H7 (cell line): ENCODE measurements around the gene SH3GLB1. TPM values are rescaled to one million over a fixed set of nuclear protein-coding genes. Genes with fewer than 3 reads are reported as not detected.

Experiments
- DNase-seq: peaks from one replicate; pipeline ENCODE4 v3.0.0; 2012
- H3K27me3 ChIP-seq: 2 replicates; pipeline ENCODE4 v1.6.0; 2011; ENCODE audit warnings: mild to moderate bottlenecking, low read length; ENCODE audit not compliant: control insufficient read depth, insufficient read depth
- H3K36me3 ChIP-seq: replicated peaks from 2 replicates; pipeline ENCODE4 v1.5.1; 2011; ENCODE audit warnings: low read length; ENCODE audit not compliant: control insufficient read depth, insufficient read depth
- H3K4me3 ChIP-seq: 2 replicates; pipeline ENCODE4 v1.5.1; 2011; ENCODE audit warnings: low read depth, mild to moderate bottlenecking, control low read depth, low read length, moderate library complexity; ENCODE audit not compliant: insufficient read depth
- total RNA-seq: library from RNA; depleted of rRNA; stranded (reverse); fragments of >200 nt; shearing (Covaris generic); gene quantifications from 2 replicates; pipeline ENCODE4 v1.2.3, GENCODE V29; 2014

SH3GLB1 gene
- total RNA-seq, 1 experiment from 2014 or later = 20.6 TPM

DNA sequence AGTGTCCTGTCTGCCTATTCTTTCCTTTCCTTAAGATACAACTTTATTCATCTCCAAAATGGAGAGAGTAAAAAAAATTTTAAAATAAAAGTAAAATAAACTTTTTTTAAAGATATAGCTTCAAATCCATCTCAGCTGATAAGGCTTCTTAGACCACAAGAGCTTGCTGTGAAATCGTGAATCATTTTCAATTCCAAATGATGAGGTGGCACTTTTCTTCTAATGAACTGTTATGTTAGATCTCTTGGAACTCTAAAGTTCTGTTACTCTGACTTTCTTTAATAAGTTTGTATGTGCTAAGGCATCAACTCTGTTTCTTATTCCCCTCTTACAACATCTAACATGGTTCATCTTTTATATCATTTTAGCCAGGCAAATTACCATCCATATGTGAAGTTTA lies 4.5 kb downstream of the SH3GLB1 start:
- no peak for DNase-seq
- no peak overlapping the region for H3K4me3 ChIP-seq
- H3K27me3 ChIP-seq = no peaks in the 10 kb centered on the region
- no peaks in the 10 kb centered on the region for H3K36me3 ChIP-seq

DNA sequence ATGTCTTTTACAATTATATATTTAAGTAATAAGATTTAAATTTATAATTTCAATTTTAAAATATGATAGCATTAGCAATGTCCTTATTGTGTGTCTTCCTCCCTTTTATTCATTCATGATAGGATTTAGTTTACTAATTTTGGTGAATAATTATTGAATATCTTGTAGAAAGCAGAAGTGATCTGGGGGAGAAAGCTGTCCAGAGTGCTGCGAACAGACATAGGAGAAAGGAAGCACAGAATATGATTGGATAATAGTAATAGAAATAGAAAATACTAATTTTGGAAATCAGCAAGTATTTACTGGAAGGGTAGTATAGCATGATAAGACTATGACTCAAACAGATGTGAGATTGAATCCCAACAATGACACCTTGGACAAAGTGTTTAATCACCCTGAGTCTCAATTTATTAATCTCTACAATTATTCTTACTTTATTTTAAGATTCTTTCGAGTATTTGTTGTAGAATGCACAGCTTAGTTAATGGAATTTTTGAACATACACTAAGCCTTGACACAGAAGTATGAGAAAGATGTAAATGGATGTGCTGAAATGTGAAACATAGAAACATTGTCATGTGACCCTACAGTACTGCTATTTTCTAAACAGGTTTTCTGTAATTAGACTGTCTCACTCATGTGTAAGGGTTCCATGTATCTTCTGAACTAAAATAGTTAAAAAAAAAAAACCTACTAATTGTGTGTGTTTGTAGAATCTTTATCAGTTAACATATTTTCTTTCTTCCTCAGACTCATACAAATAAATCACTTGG lies 7.9 kb downstream of the SH3GLB1 start:
- no peak overlapping the region for H3K4me3 ChIP-seq
- no peaks in the 10 kb centered on the region for H3K27me3 ChIP-seq
- DNase-seq = no peak
- no peaks in the 10 kb centered on the region for H3K36me3 ChIP-seq

DNA sequence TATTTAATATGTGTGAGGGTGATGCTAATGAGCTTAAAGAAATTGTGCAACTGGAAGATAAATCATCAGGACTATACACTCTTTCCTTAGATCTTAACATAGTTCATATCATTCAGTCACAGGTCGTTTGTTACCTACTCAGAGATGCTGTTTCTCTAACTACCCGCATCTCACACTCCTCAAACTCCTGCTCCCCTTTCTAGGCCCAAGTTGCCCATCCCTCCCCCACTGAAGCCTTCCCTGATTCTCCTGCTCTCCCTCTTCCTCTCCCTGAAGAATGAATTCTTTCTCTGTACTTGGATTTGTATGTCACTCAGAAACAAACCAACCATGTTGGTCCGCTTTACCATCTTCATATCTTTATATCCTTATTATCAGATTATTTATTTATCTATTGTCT lies 9.1 kb downstream of the SH3GLB1 start:
- no peak for DNase-seq

DNA sequence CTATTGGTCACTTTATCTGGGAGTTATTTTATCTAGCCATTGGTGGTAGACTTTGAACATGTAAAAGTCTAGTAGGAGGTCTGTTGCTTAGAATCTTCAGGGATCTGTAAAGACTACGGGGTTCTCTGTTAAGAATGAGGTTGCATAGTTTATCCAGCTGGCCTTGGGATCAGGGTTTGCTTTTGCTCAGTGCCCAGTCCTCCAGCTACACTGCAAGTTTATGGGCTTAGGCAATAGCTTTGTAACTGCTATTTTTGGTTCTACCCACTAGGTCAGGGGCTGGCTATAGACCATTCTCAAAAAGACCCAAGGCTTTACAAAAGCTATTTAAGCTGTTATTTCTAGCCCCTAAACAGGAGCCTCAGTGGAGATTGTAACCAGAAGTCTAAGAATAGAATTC lies 9.8 kb downstream of the SH3GLB1 start:
- Histone ChIP-seq H3K36me3 (no peaks in the 10 kb centered on the region), H3K27me3 (no peaks in the 10 kb centered on the region), H3K4me3 (no peak overlapping the region)
- DNase-seq = no peak

More for the DNA sequence above, 9.1 kb downstream of the SH3GLB1 start:
- no peaks in the 10 kb centered on the region for H3K27me3 ChIP-seq
- H3K36me3 ChIP-seq = no peaks in the 10 kb centered on the region
- no peak overlapping the region for H3K4me3 ChIP-seq

DNA sequence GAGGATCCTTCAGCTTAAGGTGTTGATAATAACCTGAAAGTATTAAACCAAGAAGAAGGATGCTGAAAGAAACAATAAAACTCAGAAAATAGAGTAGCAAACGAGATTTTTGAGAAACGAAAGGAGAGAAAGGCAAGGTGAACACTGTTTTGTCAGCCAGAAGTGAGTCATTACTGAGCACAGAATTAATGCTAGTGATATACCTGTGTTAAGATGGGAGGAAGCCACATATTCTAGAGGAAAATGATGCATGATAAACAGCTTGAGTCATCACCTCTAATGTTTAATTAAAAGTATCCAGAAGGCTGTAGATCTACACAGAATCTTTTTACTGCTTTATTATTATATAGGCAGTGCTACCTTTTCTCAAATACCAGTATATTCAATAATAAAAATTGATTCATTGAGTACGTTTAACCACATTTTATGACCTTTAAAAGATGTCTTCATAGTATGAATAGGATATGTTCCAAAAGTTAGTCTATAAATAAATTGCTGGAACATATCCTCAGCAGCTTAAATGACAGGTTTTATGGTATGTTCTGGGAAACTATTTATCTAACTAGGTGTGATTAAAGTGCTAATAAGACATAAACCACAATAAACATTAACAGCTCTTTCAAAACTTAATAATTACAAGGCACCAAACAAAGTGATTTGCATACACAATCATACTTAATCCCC lies 10.3 kb downstream of the SH3GLB1 start:
- Histone ChIP-seq H3K27me3 (no peaks in the 10 kb centered on the region), H3K4me3 (no peak overlapping the region), H3K36me3 (no peaks in the 10 kb centered on the region)
- DNase-seq = no peak

DNA sequence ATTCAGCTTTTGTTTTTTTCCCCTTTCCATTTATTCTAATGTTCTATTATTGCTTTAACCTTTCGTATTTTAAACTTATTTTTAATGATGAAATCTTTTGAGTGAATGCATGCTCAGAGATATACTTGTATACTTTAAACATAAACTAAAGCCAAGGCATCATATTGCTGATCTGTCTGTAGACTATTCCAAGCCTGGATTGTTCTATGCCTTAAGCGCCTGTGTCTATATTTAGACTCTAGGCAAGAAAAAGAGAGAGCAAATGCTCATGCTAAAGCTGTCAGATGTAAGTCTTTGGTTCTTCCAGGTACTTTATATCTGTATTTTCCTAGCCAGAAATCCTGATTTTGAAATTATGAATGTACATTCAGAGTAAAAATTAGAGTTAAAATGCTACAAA lies 14.4 kb downstream of the SH3GLB1 start:
- Histone ChIP-seq H3K27me3 (no peaks in the 10 kb centered on the region), H3K36me3 (peaks cover 2% of the 10 kb centered on the region), H3K4me3 (no peak overlapping the region)
- no peak for DNase-seq

DNA sequence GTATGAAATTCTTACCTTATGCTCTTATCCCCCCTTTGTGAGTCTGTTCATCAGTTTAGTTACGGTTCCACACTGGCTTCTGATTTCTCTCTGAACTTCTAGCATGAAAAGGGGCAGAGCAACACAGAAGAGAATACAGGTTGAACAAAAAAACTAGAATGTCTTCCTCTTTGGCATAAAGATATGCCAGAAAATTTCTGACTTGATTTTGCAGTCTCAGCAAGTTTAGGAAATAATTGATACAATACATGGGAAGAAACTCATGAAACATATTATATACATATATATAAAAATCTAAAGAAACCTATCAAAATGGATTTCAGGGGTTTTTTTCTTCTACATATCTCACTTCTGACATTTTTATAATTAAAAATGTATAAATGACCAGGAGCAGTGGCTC lies 27.0 kb downstream of the SH3GLB1 start:
- Histone ChIP-seq H3K36me3 (peaks cover 5% of the 10 kb centered on the region), H3K27me3 (no peaks in the 10 kb centered on the region), H3K4me3 (no peak overlapping the region)
- DNase-seq = no peak

DNA sequence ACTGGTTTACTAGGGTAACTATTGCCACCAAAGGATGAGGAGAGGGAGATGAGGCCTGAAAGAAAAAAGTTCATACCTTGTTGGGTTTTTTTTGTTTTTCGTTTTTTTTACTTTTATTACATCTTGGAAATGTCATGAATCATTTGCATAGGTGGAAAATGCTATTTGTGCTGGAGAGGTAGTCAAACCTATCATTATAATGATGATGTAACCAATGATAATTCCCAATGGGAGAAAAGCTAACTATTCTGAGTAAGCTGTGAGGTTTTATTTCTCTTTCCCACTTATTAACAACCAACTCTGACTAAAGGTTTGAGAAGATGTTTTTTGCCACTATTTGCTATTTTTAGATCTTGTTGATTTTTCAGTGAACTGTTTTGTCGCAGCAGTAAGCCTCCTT lies 29.0 kb downstream of the SH3GLB1 start:
- Histone ChIP-seq H3K36me3 (peaks cover 8% of the 10 kb centered on the region), H3K27me3 (no peaks in the 10 kb centered on the region), H3K4me3 (no peak overlapping the region)
- no peak for DNase-seq

DNA sequence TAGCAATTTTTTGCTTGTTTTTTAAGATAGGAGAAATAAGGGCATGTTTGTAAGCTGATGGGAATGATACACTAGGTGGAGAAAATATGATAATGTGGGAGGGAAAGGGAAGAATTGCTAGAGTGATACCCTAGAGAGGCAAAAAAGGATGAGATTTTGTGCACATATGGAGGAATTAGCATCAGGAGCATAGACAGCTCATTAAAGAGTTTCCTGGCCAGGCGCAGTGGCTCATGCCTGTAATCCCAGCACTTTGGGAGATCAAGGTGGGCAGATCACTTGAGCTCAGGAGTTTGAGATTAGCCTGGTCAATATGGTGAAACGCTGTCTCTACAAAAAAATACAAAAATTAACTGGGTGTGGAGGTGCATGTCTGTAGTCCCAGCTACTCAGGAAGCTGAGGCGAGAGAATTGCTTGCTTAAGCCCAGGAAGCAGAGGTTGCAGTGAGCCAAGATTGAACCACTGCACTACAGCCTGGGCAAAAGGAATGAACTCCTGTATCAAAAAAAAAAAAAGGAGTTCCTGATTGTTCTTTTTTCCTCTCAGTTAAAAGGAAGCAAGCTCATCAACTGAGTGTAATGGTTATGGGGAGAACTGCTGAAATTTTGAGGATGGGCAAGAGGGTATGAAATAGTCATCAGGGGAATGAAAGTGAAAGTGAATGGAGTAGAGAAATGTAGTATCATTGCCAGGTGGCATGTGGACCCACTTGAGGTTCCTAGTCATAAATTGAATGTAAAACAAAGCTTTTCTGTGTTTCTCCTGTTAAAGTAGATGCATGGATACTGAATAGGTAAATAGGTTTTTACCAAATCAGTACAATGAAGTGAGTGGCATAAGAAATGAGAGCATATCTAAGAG lies 35.5 kb downstream of the SH3GLB1 start:
- Histone ChIP-seq H3K36me3 (peaks cover 11% of the 10 kb centered on the region), H3K4me3 (no peak overlapping the region), H3K27me3 (no peaks in the 10 kb centered on the region)
- DNase-seq = no peak

DNA sequence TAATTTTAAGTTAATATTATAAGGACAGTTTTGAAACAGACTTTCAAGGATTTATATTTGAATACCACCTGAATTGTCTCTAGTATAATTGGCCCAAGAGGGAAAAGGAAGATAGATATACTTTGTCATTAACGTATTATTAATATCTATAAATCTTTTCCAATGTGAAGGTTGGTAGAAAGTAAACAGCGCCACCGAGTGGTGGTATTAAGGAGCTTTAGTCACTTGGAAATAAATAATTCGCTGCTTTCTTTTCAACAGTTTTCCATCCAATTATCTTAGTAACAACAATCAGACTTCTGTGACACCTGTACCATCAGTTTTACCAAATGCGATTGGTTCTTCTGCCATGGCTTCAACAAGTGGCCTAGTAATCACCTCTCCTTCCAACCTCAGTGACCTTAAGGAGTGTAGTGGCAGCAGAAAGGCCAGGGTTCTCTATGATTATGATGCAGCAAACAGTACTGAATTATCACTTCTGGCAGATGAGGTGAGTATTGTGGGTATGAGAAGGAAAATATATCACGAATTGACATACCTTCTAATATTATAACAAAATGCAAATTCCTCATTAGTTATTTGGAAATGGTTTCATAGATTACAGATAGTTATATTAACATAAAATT lies 37.7 kb downstream of the SH3GLB1 start:
- H3K27me3 ChIP-seq = no peaks in the 10 kb centered on the region
- no peak overlapping the region for H3K4me3 ChIP-seq
- DNase-seq = no peak
- peaks cover 5% of the 10 kb centered on the region for H3K36me3 ChIP-seq

DNA sequence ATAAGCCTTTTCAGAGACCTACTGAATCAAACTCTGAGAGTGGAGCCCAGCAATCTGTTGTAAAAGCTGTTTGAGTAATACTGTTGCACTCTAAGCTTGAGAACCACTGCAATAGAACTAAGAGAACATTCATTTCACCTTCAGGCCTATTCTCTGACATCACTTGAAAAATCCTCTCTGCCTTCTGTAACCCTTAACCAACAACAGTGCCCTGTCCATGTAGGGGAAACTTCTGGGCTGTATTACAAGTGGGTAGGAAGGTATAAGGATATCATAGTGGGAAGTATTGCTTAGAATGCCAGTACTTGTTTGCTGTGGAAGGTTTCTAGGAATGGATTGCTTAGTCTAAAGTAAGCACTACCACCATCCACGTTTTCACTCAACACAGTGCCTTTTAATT lies 42.9 kb downstream of the SH3GLB1 start:
- Histone ChIP-seq H3K27me3 (no peaks in the 10 kb centered on the region), H3K4me3 (no peak overlapping the region), H3K36me3 (peaks cover 1% of the 10 kb centered on the region)
- no peak for DNase-seq

DNA sequence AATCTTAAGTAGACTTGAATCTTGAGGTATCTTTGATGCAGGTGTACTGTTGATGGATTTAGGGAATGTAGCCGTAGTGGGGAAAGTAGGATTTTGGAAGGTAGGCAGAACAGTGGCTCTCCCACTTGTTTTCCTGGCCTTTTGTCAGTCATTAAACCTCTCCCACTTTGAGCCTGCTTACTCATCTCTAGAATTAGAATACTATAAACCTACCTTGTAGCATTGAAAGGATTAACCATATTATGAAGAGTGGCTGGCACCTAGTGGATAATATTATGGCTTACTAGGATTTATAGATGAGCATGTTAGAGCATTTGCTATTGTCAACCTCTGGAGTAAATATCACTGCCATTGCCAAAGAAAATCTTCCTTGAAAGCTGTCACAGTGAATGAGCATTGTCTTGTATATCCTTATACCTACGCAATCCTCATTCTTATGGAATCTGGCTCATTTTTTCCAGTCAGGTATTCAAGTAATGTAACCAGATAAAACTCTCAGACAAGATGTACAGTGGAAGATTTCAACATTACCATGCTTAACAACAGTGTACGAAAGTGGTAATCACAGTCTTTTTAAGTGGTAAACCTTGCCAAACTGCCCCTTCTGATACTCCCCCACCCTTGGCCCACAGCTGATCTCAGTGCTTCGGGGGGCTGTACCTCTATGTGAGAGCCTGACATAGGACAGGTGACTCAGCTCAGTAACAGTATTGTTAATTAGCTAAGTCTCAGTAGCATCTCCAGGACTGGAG lies 44.4 kb downstream of the SH3GLB1 start:
- no peak overlapping the region for H3K4me3 ChIP-seq
- H3K27me3 ChIP-seq = no peaks in the 10 kb centered on the region
- no peaks in the 10 kb centered on the region; the same call in 1 of the 2 replicates for H3K36me3 ChIP-seq
- no peak for DNase-seq

DNA sequence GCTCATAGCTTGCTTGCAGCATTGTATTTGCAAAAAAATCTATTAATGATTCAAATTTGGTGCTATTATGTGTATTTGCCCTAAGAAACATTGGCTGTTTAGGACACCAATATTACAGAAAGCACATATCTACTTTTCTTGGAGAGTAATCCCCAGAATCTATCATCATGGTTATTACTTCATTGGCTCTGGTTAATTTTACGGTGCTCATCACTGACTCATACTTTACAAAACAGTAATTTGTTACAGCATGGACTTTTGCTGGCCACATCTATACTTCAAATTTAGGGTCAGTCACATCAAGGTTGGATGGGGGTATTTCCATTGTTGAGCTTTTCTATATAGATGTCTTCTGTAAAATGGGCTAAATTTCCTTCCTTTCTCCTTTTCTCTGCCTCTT lies 45.7 kb downstream of the SH3GLB1 start:
- Histone ChIP-seq H3K4me3 (no peak overlapping the region), H3K27me3 (no peaks in the 10 kb centered on the region), H3K36me3 (no peaks in the 10 kb centered on the region)
- no peak for DNase-seq

DNA sequence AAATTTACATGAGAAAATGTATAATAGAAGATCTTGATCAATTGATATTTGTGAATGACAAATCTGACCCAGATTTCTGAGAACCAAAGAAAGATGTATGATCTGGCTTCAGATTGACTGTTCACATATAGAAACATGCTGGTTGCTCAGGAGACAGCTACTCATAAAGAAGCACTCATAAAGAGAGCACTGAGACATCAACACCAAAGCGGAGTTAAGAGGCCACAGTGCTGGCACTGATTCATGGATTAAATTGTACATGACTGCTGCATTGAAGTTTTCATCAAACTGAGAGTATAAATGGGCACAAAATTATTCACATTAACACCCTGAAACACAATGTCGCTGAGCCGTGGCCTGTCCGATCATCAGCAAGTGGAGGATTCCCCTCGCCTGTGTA lies 46.2 kb downstream of the SH3GLB1 start:
- Histone ChIP-seq H3K27me3 (no peaks in the 10 kb centered on the region), H3K36me3 (no peaks in the 10 kb centered on the region), H3K4me3 (no peak overlapping the region)
- DNase-seq = no peak
